HL-60 (cell line): ENCODE results near the gene ATXN2.

Experiments
- GABPA ChIP-seq: IDR thresholded peaks from 2 replicates; pipeline ENCODE4 v1.6.1; 2012; ENCODE audit warnings: low read depth
- POLR2AphosphoS5 ChIP-seq: IDR thresholded peaks from 2 replicates; pipeline ENCODE4 v1.6.1; 2012; ENCODE audit warnings: low read depth
- TF ChIP-seq, protein P1 (sequence below): IDR thresholded peaks from one replicate; pipeline ENCODE4 v1.5.1; 2011; ENCODE audit warnings: low read length, control low read depth, inconsistent platforms; ENCODE audit not compliant: insufficient read depth

DNA sequence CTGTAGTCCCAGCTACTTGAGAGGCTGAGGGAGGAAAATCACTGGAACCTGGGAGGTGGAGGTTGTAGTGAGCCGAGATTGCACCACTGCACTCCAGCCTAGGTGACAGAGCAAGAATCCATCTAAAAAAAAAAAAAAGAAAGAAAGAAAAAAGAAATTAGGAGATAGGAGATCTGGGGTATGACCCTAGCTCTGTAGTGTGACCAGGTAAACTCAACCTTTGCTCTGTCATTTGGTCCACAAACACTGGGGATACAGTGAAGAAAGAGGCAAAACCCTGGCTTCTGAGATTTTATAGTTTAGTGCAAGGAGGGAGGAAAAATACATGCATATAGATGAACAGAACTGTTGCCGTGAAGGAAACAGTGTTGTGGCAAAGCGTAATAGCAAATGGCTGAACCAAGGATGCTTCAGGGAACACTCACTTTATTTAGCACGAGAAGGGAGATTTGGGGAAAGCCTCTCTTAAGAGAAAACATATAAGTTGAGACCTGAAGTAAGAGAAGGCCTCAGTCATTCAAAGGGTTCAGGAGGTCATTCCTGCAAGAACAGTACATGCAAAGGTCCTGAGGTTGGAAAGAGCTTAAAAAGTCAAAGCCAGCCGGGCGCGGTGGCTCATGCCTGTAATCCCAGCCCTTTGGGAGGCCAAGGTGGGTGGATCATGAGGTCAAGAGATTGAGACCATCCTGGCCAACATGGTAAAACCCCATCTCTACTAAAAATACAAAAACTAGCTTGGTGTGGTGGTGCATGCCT, 29.6 kb upstream of the ATXN2 start:
- TF ChIP-seq, protein P1, sequence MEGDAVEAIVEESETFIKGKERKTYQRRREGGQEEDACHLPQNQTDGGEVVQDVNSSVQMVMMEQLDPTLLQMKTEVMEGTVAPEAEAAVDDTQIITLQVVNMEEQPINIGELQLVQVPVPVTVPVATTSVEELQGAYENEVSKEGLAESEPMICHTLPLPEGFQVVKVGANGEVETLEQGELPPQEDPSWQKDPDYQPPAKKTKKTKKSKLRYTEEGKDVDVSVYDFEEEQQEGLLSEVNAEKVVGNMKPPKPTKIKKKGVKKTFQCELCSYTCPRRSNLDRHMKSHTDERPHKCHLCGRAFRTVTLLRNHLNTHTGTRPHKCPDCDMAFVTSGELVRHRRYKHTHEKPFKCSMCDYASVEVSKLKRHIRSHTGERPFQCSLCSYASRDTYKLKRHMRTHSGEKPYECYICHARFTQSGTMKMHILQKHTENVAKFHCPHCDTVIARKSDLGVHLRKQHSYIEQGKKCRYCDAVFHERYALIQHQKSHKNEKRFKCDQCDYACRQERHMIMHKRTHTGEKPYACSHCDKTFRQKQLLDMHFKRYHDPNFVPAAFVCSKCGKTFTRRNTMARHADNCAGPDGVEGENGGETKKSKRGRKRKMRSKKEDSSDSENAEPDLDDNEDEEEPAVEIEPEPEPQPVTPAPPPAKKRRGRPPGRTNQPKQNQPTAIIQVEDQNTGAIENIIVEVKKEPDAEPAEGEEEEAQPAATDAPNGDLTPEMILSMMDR: no peak
- no peak for TF ChIP-seq POLR2AphosphoS5
- no peak for TF ChIP-seq GABPA
